Lung microvascular endothelial cell (primary cell): ENCODE measurements around the gene OR8D4. TPM values are rescaled to one million over a fixed set of nuclear protein-coding genes. Genes with fewer than 3 reads are reported as not detected.

Source experiments
- total RNA-seq: library from RNA; depleted of rRNA; stranded (reverse); fragments of >200 nt; gene quantifications from 2 replicates; pipeline ENCODE4 v1.2.1, GENCODE V29; 2014

Gene OR8D4
- total RNA-seq, 1 donor from 2014 or later: not detected

Other genes starting within 250 kb of the OR8D4 start
- gene SCN3B, start 247.5 kb upstream of the OR8D4 start, total RNA-seq: 0.87 and 6.7 TPM in 2 replicates
- gene ZNF202, start 160.5 kb upstream of the OR8D4 start, total RNA-seq: 2.8 and 5.6 TPM in 2 replicates
- gene OR6X1, start 147.6 kb upstream of the OR8D4 start, total RNA-seq: not detected in 2 replicates
- gene OR6M1, start 95.8 kb upstream of the OR8D4 start, total RNA-seq: not detected in 2 replicates
- not detected in 2 replicates for gene TMEM225, start 16.5 kb upstream of the OR8D4 start, total RNA-seq
- gene OR4D5, start 37.5 kb downstream of the OR8D4 start, total RNA-seq: not detected in 2 replicates
- gene OR6T1, start 41.7 kb downstream of the OR8D4 start, total RNA-seq: not detected in 2 replicates
- not detected in 2 replicates for gene OR10S1, start 75.6 kb downstream of the OR8D4 start, total RNA-seq
- not detected in 2 replicates for gene OR10G6, start 93.0 kb downstream of the OR8D4 start, total RNA-seq
- not detected in 2 replicates for gene OR10G4, start 110.8 kb downstream of the OR8D4 start, total RNA-seq
- gene OR10G9, start 120.8 kb downstream of the OR8D4 start, total RNA-seq: not detected in 2 replicates
- gene OR10G8, start 124.6 kb downstream of the OR8D4 start, total RNA-seq: not detected in 2 replicates
- gene OR10G7, start 139.2 kb downstream of the OR8D4 start, total RNA-seq: not detected in 2 replicates
- gene VWA5A, start 213.3 kb downstream of the OR8D4 start, total RNA-seq: 3.2 and 4.1 TPM in 2 replicates